ENCODE results near the gene MFSD11. TPM values are rescaled to one million over a fixed set of nuclear protein-coding genes. Genes with fewer than 3 reads are reported as not detected.
"Not testable (repeated sequence)": the region's sequence is repeated elsewhere in the genome, so short reads cannot be mapped to it uniquely, and the experiment has no call there.

MFSD11 gene
- total RNA-seq, 1 experiment from 2014 or later: 24.9 TPM

GRCh38 chr17:76787866-76788265 lies 49.9 kb downstream of the MFSD11 start:
- POLR2A ChIA-PET: interaction anchor here (1.8 kb wide), 1 partner anchor 51 kb away, joined by 8 read pairs; the partner anchor contains the start of genes MFSD11 and SRSF2
- BruUV-seq (replicated peaks): not testable (repeated sequence)
- peak; percentile 43 for DNase-seq (ENCODE audit: low read depth, low spot score)

DNA sequence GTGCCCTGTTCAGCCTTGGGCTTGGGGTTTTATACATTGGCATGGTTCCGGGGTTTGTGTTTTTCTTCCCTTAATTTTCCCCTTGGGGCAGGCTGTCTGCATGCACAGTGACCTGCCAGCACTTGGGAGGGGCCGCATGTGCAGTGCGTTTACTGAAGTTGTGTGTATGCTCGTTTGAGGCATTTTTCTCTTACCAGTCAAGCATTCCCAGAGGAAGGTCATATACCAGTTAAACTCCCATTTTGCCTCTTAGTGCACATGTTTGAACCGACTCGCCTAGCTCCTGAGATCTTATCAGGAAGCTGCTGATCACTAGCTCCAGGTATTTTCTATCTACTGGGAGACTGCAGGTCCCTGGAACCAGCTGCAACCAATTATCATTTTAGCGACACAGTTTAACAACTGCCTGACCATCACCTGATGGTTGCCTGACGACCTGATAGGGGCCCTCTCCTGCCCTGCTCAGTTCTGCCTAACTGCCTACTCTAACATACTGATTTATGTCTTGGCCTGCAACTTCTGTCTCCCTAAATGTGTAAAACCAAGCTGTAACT lies 51.4 kb downstream of the MFSD11 start:
- intact Hi-C loops (cut with micrococcal nuclease): no loop called here
- BruUV-seq (replicated peaks): no TSS peak
- H3K9me3 ChIP-seq (ENCODE audit: control insufficient read depth in 1 of 2, insufficient read depth in 1 of 2, low read depth in 1 of 2, low read length in 2 of 2): no peaks in the 10 kb centered on the region
- no peaks in the 10 kb centered on the region for H4K20me1 ChIP-seq (ENCODE audit: insufficient read depth)
- no peak overlapping the region for H2AFZ ChIP-seq (ENCODE audit: low read depth, low read length, poor library complexity, severe bottlenecking)
- H3K9me2 ChIP-seq (ENCODE audit: insufficient read depth): no peaks in the 10 kb centered on the region
- H3K4me3 ChIP-seq (replicated peaks in 1 of 2; ENCODE audit: low read depth in 1 of 2, low read length in 2 of 2): no peak overlapping the region
- TF ChIP-seq, protein P1, sequence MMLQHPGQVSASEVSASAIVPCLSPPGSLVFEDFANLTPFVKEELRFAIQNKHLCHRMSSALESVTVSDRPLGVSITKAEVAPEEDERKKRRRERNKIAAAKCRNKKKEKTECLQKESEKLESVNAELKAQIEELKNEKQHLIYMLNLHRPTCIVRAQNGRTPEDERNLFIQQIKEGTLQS (IDR thresholded peaks at IDR 0.05): no peak
- no peak for TF ChIP-seq EZH2phosphoT487 (IDR thresholded peaks at IDR 0.05; ENCODE audit: borderline replicate concordance)
- TF ChIP-seq JUND (IDR thresholded peaks at IDR 0.05): no peak
- no peak for TF ChIP-seq CBX3 (IDR thresholded peaks at IDR 0.05; ENCODE audit: low read depth)
- no peak for TF ChIP-seq POLR2AphosphoS5 (IDR thresholded peaks at IDR 0.05; ENCODE audit: low read depth, low read length)
- TF ChIP-seq RAD21 (IDR thresholded peaks at IDR 0.05; ENCODE audit: low read depth): no peak
- TF ChIP-seq YY1 (IDR thresholded peaks at IDR 0.05; ENCODE audit: extremely low read depth, insufficient replicate concordance, low read depth, low read length): no peak
- TF ChIP-seq FOSL1 (IDR thresholded peaks at IDR 0.05; ENCODE audit: low read depth): no peak
- TF ChIP-seq ZNF274 (IDR thresholded peaks at IDR 0.05; ENCODE audit: low read depth, low read length): no peak
- TF ChIP-seq SP1 (IDR thresholded peaks at IDR 0.05; ENCODE audit: low read depth): no peak
- TF ChIP-seq REST (IDR thresholded peaks at IDR 0.05; ENCODE audit: low read depth): no peak
- TF ChIP-seq ELF1 (IDR thresholded peaks at IDR 0.05; ENCODE audit: borderline replicate concordance, low read depth): no peak
- no peaks in the 10 kb centered on the region for H3K27me3 ChIP-seq (ENCODE audit: insufficient read depth, low read length)
- CTCF ChIA-PET: interaction anchor here (0.6 kb wide), 1 partner anchor 27 kb away, joined by 3 read pairs; no protein-coding TSS in a partner anchor
- H3K27ac ChIP-seq (ENCODE audit: low read depth, low read length): no peak overlapping the region
- H3K4me1 ChIP-seq (ENCODE audit: control insufficient read depth in 1 of 2, insufficient read depth in 2 of 2, low read length in 2 of 2): peaks cover 39 to 55% of the 10 kb centered on the region in 2 experiments
- no peak overlapping the region for H3K9ac ChIP-seq (ENCODE audit: low read length)
- peak overlapping the region; percentile 26 for H3K4me2 ChIP-seq (ENCODE audit: low read length)
- POLR2A ChIA-PET: interaction anchor here (0.5 kb wide), 1 partner anchor 129 kb away, joined by 3 read pairs; no protein-coding TSS in a partner anchor
- H3K79me2 ChIP-seq (ENCODE audit: insufficient read depth, low read length): no peaks in the 10 kb centered on the region
- H3K36me3 ChIP-seq (ENCODE audit: control insufficient read depth in 1 of 2, insufficient read depth in 2 of 2, low read length in 2 of 2): no peaks in the 10 kb centered on the region; a peak in 1 of 4 replicates
- RAD21 ChIA-PET (ENCODE audit: low non-redundant PET in 1 of 2, low total read pairs in 2 of 2, uncharacterized antibody in 2 of 2, unreplicated experiment in 2 of 2): no interaction called here
- ATAC-seq (no peak), DNase-seq (ENCODE audit: low read depth, low spot score) (no peak)

More at GRCh38 chr17:76787866-76788265, 49.9 kb downstream of the MFSD11 start:
- TF ChIP-seq SP1 (IDR thresholded peaks at IDR 0.05; ENCODE audit: low read depth) (peak; percentile 43; the same call in 1 of the 2 replicates), CBX3 (IDR thresholded peaks at IDR 0.05; ENCODE audit: low read depth) (0 out of 2 replicates have a peak, but pooled peaks have one; percentile 23), FOSL1 (IDR thresholded peaks at IDR 0.05; ENCODE audit: low read depth) (peak; percentile 52), MAX (IDR thresholded peaks at IDR 0.05) (peak; percentile 35; the same call in 1 of the 2 replicates)
- peak; percentile 90 for ATAC-seq
- RAD21 ChIA-PET (ENCODE audit: low non-redundant PET in 1 of 2, low total read pairs in 2 of 2, uncharacterized antibody in 2 of 2, unreplicated experiment in 2 of 2); H3K36me3 ChIP-seq (ENCODE audit: control insufficient read depth in 1 of 2, insufficient read depth in 2 of 2, low read length in 2 of 2); CTCF ChIA-PET; H4K20me1 ChIP-seq (ENCODE audit: insufficient read depth); H3K9me3 ChIP-seq (ENCODE audit: control insufficient read depth in 1 of 2, insufficient read depth in 1 of 2, low read depth in 1 of 2, low read length in 2 of 2); H3K79me2 ChIP-seq (ENCODE audit: insufficient read depth, low read length); H3K9me2 ChIP-seq (ENCODE audit: insufficient read depth); H2AFZ ChIP-seq (ENCODE audit: low read depth, low read length, poor library complexity, severe bottlenecking); H3K27me3 ChIP-seq (ENCODE audit: insufficient read depth, low read length); intact Hi-C loops (cut with micrococcal nuclease): not testable (repeated sequence)
- Histone ChIP-seq H3K9ac (ENCODE audit: low read length) (peak overlapping the region; percentile 10), H3K4me3 (replicated peaks in 1 of 2; ENCODE audit: low read depth in 1 of 2, low read length in 2 of 2) (peak overlapping the region in 1 of 2 experiments; percentile 0; a peak in 1 of 4 replicates), H3K4me1 (ENCODE audit: control insufficient read depth in 1 of 2, insufficient read depth in 2 of 2, low read length in 2 of 2) (peaks cover 39 to 55% of the 10 kb centered on the region in 2 experiments), H3K27ac (ENCODE audit: low read depth, low read length) (peak overlapping the region; percentile 55), H3K4me2 (ENCODE audit: low read length) (peak overlapping the region; percentile 46)

Measured in HCT116 (cell line).